SIG-M5 (cell line): Measurements from ENCODE around the gene CYFIP1.

Experiments used
- DNase-seq: peaks from one replicate; lab custom pipeline; 2025; lab: John Stamatoyannopoulos, UW

The CYFIP1 gene

DNA sequence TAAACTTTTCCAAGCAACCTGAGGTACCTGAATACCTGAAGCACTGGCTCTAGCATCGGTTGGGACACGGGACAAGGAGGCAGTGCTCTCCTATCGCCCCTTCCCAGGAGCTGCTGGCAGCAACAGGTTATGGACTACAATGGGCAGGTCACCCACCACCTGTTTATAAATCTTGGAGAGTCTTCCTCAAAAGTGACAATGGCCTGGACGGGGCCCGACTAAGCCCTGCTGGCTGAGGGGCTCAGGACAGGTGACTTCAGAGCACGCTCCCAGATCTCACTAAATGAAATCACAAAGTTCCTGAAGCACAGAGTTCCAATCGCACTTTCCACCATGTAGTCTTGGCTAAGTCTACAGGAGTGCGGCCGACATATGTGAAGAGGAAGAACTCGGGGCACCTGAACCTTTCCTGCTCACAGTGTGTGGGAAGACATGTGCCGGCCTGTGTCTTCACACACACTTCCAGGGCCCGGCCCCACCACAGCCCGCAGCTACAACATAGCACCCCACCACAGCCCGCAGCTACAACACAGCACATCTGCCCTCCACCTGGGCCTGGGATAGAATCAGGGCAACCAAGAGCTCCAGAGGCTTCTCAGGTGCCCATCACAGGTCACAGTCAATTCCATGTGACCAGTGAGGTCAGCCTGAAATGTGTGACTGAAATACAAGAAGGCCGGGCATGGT lies 12.9 kb downstream of the CYFIP1 start:
- DNase-seq: no peak

DNA sequence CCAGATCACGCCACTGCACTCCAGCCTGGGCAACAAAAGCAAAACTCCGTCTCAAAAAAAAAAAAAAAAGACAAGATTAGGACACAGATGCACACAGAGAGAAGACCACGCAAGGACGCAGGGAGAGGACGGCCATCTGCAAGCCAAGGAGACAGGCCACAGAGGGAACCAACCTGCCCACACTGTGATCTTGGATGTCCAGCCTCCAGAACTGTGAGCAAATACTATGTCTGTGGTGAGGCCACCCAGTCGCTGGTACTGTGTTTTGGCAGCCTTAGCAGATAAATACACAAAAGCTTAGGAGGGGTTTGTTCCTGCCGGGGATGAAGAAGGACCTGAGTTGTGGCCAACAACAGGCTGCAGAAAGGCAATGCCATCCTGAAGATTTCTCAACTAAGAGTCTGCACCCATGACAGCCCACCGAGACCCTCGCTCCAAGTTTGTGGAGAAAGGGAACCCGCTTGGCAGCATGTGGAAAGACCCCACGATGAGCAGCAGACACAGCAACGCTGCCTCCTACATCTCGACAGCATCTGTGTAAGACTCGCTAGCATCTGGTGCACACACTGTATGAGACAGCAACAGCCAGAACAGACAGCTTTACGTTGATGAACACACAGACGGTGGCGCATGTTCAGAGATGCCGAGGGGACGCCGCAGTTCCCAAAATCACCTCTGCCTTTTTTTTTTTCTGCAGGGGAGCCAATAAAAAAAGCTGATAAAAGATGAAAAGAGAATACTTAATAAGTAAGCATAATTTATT lies 13.7 kb downstream of the CYFIP1 start:
- no peak for DNase-seq

DNA sequence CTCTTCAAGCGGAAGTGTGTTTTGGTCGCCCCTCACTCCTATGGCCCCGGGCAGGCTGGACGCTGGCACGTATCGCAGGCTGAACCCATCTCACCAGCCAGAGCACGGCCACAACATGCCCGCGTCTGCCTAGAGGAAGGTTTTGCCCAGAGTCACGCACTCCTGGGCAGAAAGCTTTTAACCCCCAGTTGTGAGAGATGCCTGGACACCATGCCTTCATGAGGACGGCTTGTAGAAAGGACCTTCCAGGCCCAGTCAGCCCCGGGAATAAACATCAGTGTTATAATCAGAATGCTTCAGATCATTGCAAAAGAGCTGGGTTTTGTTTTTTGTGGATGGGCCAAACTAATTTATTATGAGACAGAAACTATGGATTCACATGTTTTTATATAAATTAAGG lies 16.5 kb downstream of the CYFIP1 start:
- DNase-seq: no peak

DNA sequence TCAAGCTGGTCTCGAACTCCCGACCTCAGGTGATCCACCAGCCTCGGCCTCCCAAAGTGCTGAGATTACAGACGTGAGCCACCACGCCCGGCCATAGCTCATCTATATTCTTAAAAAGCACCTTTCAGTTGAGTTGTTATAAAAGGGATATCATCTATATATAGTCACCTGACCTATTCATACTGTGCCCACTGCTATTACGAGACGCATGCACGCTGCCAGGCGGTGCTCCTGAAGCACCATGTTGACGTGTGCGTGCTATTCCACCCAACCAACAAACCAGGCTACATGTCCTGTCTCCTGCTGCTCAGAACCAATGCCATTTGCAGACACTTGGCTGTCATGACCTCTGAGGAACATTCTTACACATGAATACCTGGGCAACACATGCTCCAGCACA lies 17.6 kb downstream of the CYFIP1 start:
- DNase-seq: no peak

DNA sequence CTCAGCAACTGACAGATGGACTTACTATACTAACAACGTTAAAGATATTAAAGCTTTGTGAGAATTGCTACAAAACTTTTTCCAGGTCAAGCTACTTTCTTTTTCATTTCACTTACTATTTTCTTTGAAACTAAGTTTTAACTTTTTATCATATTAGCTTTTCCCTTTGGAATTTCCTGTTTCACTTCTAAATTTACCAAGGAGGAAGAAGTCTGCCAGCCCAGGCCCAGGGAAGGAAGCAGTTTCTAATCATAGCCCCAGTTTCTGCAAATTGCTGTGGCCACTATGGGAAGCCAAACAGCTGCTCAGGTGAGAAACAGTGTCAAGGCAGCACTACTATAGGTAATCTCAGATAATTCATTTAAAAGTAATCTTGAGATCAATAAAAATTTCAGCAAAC lies 18.4 kb downstream of the CYFIP1 start:
- no peak for DNase-seq

DNA sequence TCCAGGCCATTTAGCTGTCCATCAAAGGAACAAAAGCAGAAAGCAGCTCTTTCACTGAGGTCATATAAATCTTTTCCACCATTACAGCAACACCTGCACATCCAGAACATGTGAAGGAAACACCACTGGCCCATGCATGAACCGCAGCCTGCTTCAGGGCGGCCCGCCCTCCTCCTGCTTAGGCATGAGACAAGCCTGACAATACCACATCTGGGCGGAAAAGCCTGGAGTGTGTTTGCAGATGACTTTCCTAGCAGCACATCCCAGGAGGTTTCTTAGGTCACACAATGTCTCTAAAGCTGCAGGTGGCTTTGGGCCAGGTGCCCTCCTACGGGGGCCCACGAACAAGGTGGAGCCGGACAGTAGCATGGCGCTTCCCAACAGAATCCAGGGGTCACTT lies 19.6 kb downstream of the CYFIP1 start:
- no peak for DNase-seq

DNA sequence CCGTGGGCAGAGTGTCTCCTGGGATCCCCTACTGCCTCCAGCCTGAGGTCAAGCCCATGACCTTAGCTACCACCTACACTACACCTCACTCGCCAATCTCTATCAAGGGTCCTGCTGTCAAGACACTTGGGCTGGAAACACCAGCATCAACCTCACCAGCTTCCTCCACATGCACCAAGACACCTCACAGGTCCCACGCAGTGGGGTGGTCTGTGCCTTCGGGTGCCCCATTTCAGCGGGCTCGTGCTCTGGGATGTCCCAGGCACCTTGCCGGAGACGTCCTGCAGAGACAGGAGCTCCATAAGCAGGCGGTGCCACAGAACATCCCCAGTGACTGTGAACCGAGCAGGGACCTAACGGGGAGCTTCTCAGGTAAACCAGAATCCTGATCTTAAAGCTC lies 20.0 kb downstream of the CYFIP1 start:
- DNase-seq: no peak

DNA sequence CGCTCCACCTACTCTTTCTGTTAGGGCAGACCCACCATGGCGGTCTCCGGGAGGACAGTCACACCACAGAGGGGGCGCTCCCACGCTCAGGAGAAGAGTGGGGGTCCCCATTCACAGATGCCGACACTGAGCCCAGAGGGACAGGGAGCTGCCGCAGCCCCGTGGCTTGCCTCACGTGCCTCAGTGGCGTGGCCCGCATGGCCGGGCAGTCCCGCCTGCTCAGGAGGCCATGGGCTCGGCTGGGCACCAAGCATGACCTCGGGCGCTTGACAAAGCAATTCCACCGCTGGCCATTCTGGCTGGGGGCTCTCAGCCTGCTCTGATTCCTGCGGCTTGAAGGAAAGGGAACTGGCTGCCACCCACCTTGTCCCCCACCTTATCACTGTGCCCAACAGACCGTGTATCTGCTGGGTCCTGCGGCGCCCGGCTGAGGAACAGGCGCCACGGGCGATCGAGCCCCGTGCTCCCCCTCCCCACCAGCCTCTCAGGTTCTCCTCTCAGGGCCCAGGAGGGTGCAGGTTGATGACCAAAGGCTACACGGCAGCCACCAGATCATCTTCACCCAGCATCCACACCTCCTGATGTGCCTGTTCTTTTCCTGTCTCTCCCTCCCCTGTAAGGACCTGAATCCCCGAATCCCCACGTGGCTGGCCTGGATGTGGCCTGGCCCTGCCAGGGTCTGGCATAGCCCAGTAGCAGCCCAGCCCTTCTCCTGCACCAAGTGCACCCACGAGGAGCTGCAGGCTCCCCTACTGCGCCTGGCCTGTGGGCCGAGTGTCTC lies 20.7 kb downstream of the CYFIP1 start:
- no peak for DNase-seq

DNA sequence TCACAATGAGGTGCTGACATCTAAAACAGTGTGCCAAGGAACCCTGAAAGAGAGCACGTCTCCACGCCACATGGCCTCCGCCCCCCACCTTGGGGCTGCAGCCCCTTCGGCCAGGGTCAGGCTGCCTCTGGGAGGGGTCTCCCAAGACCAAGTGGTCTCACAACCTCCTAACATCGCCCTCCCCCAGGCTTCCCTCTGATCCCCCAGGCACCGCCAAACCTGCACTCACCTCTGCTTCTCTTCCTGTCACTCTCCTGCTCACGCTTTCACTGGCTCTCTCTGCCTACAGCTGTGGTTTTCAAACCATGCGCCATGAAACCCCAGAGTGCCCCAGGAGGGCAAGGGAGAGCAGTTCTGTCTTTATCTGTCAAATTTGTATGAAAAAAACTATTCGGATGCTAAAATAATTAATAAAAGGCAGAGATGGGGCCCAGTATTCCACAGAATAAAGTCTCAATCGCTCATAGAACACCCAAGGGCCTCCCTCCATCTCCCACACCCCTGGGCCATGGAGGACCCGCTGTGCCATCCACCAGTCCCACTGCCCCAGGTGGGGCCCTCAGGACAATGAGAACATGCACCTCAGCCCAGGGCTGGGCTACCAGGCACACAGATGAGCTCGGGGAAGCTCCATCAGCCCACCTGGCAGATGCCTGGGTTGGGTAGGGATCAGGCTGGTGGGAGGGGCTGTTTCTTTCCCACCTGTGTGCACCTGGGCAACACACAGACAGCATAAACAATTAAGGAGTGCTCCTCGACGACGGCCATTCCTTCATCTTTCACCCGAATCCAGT lies 21.5 kb downstream of the CYFIP1 start:
- DNase-seq: no peak

DNA sequence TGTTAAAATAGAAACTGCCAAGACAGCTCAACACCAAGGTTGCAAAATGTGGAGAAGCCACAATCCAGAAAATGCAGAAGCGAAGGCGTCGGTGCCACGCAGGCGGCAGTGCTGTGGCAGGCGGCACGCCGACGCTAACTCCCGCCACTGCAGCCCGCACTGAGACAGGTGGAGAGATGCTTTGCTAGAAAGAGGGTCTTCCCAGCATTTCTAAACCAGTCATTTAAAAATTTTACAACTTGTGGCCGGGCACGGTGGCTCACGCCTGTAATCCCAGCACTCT lies 23.2 kb downstream of the CYFIP1 start:
- peak; percentile 28 for DNase-seq

DNA sequence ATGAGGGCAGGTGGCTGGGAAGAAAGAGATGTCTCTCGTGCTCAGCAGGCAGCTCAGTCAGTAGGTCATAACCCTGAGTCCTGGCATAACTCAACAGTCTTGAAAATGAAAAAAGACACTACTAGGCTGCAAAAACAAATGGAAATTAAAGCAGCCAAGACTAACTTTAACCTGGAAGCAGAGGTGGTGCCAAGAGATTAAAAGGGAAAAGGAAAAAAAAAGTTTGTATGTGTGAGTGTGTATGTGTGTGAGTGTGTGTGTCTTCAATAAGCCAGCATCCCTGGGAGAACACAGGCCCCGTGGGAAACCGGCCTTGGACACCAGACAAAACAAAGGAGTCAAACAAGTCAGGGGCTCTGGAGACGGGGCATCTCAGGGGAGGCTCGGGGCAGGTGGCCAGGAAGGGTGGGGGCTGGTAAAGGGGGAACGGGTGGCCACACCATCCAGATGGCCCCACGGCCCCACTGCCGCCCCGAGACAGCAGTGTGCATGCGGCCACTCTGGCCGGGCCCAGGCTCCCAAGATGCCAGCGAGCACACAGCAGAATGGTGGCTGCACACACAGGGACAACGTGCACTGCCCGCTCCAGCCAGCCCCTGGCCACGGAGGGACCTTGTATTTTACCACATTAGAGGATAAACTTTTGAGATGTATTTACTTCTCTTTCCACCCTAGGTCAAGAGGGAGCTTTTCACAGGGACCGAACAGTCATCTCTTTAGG lies 23.8 kb downstream of the CYFIP1 start:
- DNase-seq: no peak

DNA sequence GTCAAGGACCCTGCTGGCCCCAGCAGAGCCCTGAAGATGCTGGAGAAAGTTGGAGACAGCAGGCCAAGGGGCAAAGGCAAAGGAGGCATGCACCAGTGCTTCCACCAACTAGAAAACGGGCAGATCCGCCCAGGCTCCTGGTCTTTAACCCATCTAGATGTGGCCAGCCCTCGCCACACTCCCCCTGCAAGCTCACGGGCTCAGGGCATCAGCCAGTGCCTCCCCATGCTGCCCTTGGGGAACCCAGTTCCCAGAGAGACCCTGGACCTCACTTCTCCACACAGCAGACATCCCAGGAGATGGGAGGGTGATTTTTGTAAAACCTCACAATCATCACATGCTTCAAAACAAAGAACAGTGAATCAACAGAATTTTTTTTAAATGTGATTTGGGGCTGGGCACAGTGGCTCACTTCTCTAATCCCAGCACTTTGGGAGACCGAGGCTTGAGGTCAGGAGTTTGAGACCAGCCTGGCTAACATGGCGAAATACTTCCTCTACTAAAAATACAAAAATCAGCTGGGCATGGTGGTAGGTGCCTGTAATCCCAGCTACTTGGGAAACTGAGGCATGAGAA lies 24.5 kb downstream of the CYFIP1 start:
- no peak for DNase-seq

DNA sequence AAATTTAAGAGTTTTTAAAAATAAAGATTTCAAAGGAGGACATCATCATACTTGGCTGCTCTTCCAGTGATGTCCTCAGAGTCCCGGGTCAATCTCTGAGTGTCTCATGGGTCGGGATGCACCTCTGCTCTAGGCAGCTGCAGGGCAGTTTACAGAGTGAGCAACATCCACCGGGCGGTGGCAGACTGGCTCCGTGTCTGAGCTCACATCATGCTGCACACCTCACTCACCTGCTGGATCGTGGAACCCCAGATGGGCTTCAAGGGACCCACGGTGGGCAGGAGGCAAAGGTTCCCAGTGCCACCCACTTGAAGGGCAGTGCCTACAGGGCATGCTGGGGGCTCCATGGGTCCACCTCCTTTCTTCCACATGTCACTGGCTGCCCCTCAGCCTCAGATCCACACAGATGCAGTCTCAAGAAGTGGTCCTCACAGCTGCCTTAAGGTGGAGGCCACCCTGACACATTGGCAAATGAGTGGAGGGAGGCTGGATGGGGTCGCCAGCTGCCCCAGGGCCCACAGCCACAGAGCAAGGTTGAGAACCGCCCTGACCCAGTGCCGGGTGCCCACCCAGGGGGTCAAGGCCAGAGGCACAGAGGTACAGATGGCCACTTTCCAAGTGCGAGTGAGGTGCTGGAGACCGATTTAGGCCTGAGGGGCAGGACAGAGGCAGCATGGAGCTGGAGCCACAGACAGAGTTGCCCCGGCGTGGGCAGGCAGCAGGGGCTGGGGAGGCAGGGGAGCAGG lies 25.2 kb downstream of the CYFIP1 start:
- no peak for DNase-seq

DNA sequence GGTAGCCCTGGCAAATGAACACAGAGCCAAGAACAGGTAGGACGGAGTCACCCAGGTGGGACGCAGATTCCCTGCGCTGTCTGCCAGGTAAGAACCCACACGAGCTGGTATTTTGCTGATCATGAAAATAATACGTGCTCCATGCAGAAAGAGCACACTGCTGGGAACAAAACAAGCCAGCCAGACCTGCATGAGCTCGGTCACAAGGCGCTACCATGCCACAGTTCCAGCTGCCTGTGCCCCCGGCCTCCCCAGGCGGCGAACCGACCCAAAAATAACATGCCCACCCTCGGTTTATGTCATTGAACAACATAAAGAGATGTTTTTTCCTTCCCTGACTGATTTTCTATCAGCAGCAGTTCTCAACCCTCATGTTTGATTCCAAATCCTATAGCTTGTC lies 25.8 kb downstream of the CYFIP1 start:
- DNase-seq: no peak

DNA sequence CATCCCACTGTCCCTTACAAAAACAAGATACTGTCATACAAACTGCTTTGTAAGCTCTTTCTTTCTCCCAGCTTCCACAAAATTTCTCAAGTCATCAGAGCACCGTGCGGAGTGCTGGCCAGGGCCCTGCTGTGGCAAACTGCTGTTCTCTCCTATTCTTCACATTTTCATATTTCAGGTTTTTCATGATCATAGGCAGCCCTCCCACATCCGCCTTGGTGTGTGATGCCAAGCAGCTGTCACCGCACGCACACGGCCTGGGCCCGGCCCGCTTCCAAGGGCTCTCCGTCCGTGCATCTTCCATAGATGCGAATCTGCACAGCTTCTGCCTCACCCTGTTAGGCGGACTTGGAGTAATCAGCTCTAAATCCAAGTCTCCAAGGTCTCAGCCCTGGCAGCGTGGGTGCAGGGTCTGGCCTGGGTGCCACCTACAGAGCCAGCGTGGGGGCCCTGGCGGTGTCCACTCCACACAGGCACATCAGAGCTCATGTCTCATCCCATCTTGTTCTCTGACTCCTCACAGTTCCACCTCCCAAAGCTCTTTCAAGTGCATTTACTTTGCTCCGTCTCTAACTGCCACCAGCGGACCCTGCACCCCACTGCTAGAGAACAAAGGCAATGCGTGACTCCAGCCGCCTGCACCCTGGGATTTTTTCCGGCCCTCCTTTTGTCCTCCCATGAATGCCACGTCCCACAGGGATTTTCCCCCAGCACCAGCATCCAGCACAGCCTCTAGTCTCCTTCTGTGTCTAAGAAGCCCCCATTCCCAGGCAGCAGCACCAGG lies 27.2 kb downstream of the CYFIP1 start:
- no peak for DNase-seq

DNA sequence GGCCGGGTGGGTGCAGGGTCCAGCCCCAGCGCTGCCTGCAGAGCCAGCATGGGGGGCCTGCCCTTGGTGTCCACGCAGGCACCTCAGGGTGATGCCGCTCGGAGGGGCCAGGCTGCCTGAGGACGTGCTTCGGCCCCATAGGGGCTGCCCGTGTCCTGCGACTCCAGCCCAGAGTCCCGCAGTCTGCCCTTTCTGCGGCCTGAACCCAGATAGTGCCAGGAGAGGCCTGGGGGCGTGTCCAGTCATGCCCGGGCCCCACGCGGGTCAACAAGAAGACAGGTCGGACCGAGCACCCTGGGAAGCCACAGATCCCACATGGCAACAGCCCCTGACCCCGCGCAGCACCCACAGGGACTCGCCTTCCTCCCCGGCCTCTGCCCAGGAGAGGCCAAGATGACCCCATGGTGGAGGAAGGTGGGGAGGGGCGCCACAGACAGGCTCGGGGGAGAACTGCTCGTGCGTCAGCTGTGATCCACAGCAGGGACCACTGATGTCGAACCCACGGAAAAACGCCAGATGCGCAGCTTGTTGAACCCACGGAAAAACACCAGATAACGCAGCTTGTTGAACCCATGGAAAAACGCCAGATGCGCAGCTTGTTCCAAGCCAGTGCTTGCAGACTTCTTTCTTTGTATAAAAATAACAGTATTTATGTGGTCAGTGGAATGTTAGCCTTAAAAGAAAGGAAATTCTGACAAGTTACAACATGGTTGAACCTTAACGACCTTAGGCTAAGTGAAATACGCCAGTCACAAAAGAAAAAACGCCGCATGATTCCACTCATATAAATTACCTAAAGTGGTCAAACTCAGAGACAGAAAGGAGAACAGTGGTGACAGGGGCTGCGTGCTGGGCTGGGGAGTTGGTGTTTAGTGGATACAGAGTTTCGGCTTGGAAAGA lies 28.5 kb downstream of the CYFIP1 start:
- DNase-seq: no peak

DNA sequence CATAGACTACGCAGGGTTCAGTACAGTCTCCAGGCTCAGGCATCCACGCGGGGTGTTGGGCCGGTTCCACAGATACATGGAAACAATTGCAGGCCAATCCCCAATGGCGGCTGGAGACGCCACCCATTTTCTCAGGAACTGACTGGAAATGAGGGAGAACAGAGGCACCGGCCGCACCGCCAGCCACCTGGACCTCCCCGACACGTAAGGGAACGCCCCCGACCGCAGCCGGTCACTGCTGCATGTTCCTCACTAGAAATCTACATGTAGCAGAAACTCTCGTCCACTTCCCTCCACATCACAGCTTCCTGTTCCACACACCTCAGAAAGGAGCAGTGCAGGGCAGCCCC lies 29.2 kb downstream of the CYFIP1 start:
- no peak for DNase-seq

DNA sequence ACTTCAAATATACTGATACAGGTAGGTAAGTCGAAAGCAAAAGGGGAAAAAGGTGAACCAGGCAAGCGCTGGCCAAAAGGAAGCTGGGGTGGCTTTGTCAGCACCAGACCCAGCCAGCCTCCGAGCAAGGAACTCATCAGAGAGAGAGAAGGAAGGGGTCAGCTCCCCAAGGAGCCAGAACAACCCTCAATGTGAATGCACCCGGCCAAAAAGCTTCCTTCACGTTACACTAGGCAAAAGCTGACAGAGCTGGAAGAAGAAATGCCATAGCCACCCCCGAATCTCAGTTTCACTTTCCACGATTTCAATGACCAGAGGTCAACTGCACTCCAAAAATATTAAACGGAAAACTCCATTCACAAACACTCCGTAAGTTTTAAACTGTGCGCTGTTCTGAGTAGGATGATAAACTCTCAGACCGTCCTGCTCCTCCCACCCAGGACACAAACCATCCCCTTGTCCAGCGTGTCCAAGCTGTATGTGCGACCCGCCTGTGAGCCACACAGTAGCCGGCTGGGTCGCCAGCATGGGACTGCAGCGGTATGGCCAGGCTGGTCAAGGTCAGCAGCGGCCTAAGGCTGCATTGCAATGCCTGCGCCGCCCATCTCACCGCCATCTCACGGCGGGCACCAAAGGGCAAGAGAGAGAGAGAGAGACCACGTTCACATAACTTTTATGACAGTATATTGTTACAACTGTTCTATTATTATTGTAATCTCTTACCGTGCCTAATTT lies 29.7 kb downstream of the CYFIP1 start:
- no peak for DNase-seq
